ENCODE data around the gene ZNF525.
"Not testable (repeated sequence)": the region's sequence is repeated elsewhere in the genome, so short reads cannot be mapped to it uniquely, and the experiment has no call there.

The ZNF525 gene

DNA sequence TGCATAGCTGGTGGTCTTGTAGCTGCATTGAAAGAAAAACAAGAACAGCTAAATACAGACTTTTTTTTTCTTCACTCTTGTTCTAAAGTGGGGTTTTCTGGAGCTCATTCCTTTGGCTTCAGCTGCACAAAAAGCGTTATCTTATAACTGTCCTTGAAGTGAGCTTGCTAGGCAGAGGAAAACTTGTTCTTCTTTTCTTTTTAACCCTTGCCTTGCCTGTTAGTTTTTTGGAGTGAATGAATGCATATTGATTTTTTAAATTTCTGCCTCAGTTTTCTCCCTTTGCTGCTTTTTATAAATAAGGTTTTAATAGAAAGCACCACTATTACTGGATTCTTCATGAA, 31.0 kb downstream of the ZNF525 start:
- FAIRE-seq: no peak

DNA sequence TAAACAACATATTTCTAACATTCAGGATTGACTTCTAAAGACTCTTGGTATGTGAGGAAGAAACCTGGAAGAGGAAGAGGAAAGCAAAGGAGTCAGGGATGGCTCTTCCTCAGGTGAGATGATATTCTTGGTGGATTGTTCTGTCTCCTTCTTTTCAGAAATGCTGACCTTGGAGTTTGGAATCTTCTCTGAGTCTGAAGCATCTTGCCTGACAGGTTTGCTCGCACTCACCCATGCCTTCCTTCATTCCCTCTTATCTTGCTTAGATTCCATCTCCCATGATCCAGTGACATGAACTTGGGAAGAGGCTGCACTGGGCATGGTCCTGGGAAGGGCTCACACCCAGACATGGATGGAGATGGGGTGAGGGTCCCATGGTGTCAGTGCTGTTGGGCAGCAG, 32.4 kb downstream of the ZNF525 start:
- FAIRE-seq: not testable (repeated sequence)

GRCh38 chr19:53409505-53410204, 44.1 kb downstream of the ZNF525 start:
- no peak for FAIRE-seq

DNA sequence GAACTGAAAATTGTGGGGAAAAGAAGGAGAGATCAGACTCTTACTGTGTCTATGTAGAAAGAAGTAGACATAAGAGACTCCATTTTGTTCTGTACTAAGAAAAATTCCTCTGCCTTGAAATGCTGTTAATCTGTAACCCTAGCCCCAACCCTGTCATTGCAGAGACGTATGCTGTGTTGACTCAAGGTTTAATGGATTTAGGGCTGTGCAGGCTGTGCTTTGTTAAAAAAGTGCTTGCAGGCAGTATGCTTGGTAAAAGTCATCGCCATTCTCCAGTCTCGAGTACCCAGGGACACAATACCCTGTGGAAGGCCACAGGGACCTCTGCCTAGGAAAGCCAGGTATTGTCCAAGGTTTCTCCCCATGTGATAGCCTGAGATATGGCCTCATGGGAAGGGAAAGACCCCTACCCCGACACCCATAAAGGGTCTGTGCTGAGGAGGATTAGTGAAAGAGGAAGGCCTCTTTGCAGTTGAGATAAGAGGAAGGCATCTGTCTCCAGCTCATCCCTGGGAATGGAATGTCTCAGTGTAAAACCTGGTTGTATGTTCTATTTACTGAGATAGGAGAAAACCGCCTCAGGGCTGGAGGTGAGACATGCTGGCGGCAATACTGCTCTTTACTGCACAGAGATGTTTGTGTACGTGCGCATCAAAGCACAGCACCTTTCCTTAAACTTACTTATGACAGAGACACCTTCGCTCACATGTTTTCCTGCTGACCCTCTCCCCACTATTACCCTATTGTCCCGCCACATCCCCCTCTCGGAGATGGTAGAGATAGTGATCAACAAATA, 55.2 kb downstream of the ZNF525 start:
- not testable (repeated sequence) for FAIRE-seq

DNA sequence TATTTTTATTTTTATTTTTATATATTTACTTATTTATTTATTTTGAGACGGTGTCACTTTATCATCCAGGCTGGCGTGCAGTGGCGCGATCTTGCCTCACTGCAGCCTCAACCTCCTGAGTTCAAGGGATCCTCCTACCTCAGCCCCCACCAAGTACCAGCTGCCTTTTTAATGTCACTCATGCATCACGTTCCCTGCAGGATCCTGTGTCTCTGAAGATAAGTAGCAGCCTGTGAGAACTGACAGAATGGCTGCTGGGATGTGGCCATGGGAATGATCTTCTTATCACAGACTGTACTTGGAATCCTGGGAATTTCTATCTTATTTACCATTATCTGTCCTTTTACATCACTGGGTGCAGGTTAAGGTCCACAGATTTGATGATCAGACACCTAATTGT, 57.0 kb downstream of the ZNF525 start:
- FAIRE-seq: no peak

- not testable (repeated sequence) for FAIRE-seq
Observed at GRCh38 chr19:53423074-53423473, 57.6 kb downstream of the ZNF525 start.

DNA sequence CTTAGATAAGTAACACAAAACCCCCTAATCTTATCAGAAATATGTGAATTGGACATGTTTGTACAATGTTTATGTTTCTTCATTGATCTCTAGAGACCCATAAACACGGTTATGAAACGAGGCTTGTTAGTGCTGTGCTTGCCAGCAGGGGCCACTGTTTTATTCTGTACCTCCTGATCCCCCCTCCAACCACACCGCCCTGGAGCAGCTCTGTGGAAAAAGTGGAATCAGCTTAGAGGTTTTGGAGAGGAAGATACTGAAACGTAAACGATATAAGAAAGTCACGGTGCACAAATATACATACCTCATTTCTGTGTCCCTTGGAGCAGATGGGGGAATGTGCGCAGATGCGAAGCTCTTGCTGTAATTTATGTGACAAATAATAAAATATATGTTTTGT, 58.2 kb downstream of the ZNF525 start:
- not testable (repeated sequence) for FAIRE-seq

DNA sequence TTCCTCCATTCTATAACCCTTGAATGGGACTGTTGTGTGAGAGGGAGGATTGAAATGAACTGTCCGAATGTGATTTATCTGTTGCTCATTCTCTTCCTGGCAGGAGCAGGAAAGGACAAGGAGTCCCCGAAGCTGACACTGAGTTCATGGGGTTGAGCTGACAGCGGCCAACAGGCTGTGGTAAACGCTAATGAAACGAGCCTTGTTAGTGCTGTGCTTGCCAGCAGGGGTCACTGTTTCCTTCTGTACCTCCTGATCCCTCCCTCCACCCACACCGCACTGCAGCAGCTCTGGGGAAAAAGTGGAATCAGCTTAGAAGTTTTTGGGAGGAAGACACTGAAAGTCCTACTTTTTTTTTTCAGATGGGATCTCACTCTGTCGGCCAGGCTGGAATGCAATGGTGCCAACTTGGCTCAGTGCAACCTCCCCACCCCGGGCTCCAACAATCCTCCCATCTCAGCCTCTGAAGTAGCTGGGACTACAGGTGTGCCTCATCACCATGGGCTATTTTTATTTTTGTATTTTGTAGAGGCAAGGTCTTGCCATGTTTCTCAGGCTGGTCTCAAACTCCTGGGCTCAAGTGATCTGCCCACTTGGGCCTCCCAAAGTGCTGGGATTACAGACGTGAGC, 59.6 kb downstream of the ZNF525 start:
- no peak for FAIRE-seq

DNA sequence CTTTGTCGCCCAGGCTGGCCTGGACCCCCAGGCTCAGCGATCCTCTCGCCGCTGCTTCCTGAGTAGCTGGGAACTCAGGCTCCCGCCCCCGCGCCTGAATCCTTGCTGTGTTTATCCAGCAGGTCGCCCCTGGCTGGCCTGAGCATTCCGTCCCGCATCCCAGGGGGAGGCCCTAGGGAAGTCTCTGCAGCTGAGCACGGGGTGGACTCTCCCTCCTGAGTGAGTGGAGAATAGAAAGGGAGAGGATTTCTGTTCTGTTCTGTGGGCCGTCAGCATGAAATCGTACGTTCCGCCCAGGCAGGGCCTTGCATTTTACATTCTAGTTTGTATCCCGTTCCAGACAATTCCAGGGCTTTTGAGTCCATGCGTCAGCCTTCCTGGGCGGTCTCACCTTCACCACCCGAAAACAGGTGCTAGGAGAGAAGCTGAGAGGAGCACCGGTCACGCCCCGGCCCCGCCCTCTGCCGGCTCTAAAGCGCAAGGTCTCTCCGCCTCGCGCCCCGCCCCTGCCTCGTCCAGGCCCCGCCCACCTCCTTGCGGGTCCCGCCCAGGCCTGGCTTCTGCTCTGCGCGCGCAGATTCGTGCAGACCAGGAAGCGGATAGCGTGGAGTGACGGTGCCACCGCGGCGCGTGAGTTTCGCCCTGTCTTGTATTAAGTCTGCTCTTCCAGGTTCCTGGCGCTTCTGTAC, 66.0 kb downstream of the ZNF525 start, which contains the start of gene ZNF761:
Gene ZNF761 (plus strand): TSS at position 586 of the 689 bp plus-strand sequence. CDS start 15,285 bp downstream, outside the sequence.
- no peak for FAIRE-seq

DNA sequence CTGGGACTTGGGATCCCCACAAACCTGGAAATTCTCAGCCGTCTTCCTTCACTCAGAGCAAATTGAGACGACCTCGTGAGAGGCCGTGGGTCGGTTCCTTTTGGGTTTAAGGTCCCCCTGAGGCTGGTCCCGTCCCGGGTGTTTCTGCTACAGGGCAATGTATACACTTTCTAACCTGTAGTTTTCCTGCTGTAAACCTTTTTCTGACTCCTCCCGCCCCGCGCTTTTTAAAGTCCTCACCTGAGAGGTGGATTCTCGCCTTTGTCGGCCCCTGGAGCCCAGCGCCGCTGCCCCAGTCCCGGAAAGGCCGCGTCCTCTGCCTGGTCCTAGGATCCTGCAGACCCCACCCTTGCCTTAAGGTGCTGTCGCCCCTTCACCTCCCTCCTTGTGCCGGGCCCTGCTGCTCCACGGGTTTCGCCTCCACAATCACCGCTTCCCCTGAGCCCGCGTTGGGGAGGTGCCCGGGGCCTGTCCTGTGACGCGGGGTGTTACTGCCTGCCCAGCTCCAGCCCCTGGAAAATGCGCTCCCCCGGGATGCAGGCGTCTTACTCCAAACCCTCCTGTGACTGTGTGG, 66.7 kb downstream of the ZNF525 start:
- FAIRE-seq: no peak
